PC-3 (cell line): ENCODE data around the gene C3orf85. TPM values are rescaled to one million over a fixed set of nuclear protein-coding genes. Genes with fewer than 3 reads are reported as not detected.
"Not testable (repeated sequence)": the region's sequence is repeated elsewhere in the genome, so short reads cannot be mapped to it uniquely, and the experiment has no call there.

Experiments used
- ATAC-seq: fragments of 200-7000 bp; cut with Tn5 transposase; 2 replicates; pipeline ENCODE4 v1.9.1; 2020; ENCODE audit warnings: mild to moderate bottlenecking, moderate library complexity
- BruUV-seq: library from RNA; stranded (reverse); fragments of 400-500 nt; replicated peaks from 2 replicates; lab custom pipeline; 2021; lab: Mats Ljungman, UMichigan
- CTCF ChIA-PET: fragments of 300-600 bp; sonication (Branson Sonifier 250); formaldehyde crosslinking; loops from one replicate; lab custom pipeline; 2022; ENCODE audit warnings: antibody characterized with exemption; lab: Charles Lee
- POLR2A ChIA-PET: fragments of 300-600 bp; sonication (Branson Sonifier 250); formaldehyde crosslinking; loops from one replicate; lab custom pipeline; 2022; ENCODE audit warnings: antibody characterized with exemption; ENCODE audit not compliant: unreplicated experiment; lab: Charles Lee
- DNase-seq: peaks from one replicate; pipeline ENCODE4 v3.0.0-alpha.2; 2015
- H2AFZ ChIP-seq: fragments of 300-600 bp; sonication (generic); 2 replicates; pipeline ENCODE4 v1.6.0; 2016; ENCODE audit warnings: antibody characterized with exemption, low read length
- H3F3A ChIP-seq: fragments of 300-600 bp; sonication (generic); one replicate; pipeline ENCODE4 v1.6.0; 2017; ENCODE audit warnings: antibody characterized with exemption, low read length, control low read depth, mild to moderate bottlenecking; ENCODE audit not compliant: unreplicated experiment
- H3K27ac ChIP-seq: fragments of 300-600 bp; sonication (generic); 2 replicates; pipeline ENCODE4 v1.5.1; 2016; ENCODE audit warnings: mild to moderate bottlenecking, low read length
- H3K27me3 ChIP-seq: fragments of 300-600 bp; sonication (generic); 2 replicates; pipeline ENCODE4 v1.6.1; 2016; ENCODE audit warnings: low read length, mixed read lengths
- H3K36me3 ChIP-seq: fragments of 300-600 bp; sonication (generic); 2 replicates; pipeline ENCODE4 v1.6.1; 2016; ENCODE audit warnings: low read depth, mixed run types, low read length, mixed read lengths
- H3K4me1 ChIP-seq: fragments of 300-600 bp; sonication (generic); 2 replicates; pipeline ENCODE4 v1.5.1; 2016; ENCODE audit warnings: low read length; ENCODE audit not compliant: insufficient read depth
- H3K4me2 ChIP-seq: fragments of 300-600 bp; sonication (generic); 2 replicates; pipeline ENCODE4 v1.6.0; 2016; ENCODE audit warnings: low read length
- H3K4me3 ChIP-seq: fragments of 300-600 bp; sonication (generic); 2 replicates; pipeline ENCODE4 v1.5.1; 2016; ENCODE audit warnings: mild to moderate bottlenecking, low read length, mixed read lengths
- H3K79me2 ChIP-seq: fragments of 300-600 bp; sonication (generic); 2 replicates; pipeline ENCODE4 v1.6.1; 2017; ENCODE audit warnings: low read length, mixed read lengths
- H3K9ac ChIP-seq: fragments of 300-600 bp; sonication (generic); 2 replicates; pipeline ENCODE4 v1.6.0; 2016; ENCODE audit warnings: mild to moderate bottlenecking, low read length
- H3K9me2 ChIP-seq: fragments of 300-600 bp; sonication (generic); replicated peaks from 2 replicates; pipeline ENCODE4 v1.6.1; 2016; ENCODE audit warnings: mixed run types, low read length, mixed read lengths
- H3K9me3 ChIP-seq: fragments of 300-600 bp; sonication (generic); 2 replicates; pipeline ENCODE4 v1.6.1; 2016; ENCODE audit warnings: low read length, mixed read lengths
- H4K20me1 ChIP-seq: fragments of 300-600 bp; sonication (generic); 2 replicates; pipeline ENCODE4 v1.6.1; 2016; ENCODE audit warnings: low read length, mixed read lengths
- CTCF ChIP-seq: fragments of 300-600 bp; sonication (generic); conservative IDR thresholded peaks from 2 replicates; pipeline ENCODE4 v1.5.1; 2017; ENCODE audit warnings: antibody characterized with exemption, low read depth, mild to moderate bottlenecking, low read length
- EZH2 ChIP-seq: fragments of 300-600 bp; sonication (generic); IDR thresholded peaks from one replicate; pipeline ENCODE4 v1.6.1; 2017; ENCODE audit warnings: antibody characterized with exemption, mild to moderate bottlenecking, low read length; ENCODE audit not compliant: unreplicated experiment
- EZH2phosphoT487 ChIP-seq: fragments of 300-600 bp; sonication (generic); IDR thresholded peaks from 2 replicates; pipeline ENCODE4 v1.6.1; 2018; ENCODE audit warnings: mild to moderate bottlenecking, antibody characterized with exemption, low read length, borderline replicate concordance
- intact Hi-C: fragments of 100-400 bp; cut with micrococcal nuclease; formaldehyde crosslinking; loops from 2 replicates; pipeline ENCODE4 v1.9.0; 2023
- total RNA-seq: library from RNA; depleted of rRNA; stranded (reverse); fragments of >200 nt; gene quantifications from 2 replicates; pipeline ENCODE4 v1.2.3, GENCODE V29; 2014

C3orf85 gene
- total RNA-seq, 1 experiment from 2014 or later: not detected

DNA sequence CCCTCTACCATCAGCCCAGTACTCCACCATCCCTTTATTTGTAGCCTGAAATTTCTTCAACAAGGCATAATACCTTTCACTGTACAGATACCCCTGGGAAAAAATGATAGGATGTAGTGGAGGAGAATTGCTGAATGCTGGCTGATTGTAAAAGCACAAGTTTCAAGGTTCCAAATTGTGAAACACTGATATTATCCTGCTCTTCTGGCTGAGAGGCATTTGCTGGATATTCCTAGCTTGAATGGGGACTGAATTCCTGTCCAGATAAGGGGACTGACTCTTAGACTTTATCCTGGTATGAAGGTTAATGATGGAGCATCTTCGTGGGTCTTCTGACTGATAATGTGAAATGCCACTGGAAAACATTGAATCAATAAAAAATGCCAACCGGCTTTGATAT lies 9.0 kb upstream of the C3orf85 start:
- Histone ChIP-seq H3K79me2 (no peaks in the 10 kb centered on the region), H2AFZ (no peak overlapping the region), H3F3A (no peaks in the 10 kb centered on the region), H3K4me2 (no peak overlapping the region), H3K36me3 (no peaks in the 10 kb centered on the region), H3K4me1 (0 out of 2 replicates have a peak, but pooled peaks cover 5% of the 10 kb centered on the region), H3K9me3 (no peaks in the 10 kb centered on the region), H3K4me3 (no peak overlapping the region), H3K27me3 (0 out of 2 replicates have a peak, but pooled peaks cover 5% of the 10 kb centered on the region), H3K9ac (no peak overlapping the region), H3K27ac (no peak overlapping the region), H4K20me1 (no peaks in the 10 kb centered on the region), H3K9me2 (no peaks in the 10 kb centered on the region)
- CTCF ChIA-PET: no interaction called here
- DNase-seq (no peak), ATAC-seq (no peak)
- no peak for TF ChIP-seq CTCF
- no peak for TF ChIP-seq EZH2phosphoT487
- no peak for TF ChIP-seq EZH2
- POLR2A ChIA-PET: no interaction called here
- intact Hi-C loops: no loop called here
- BruUV-seq: no TSS peak

- BruUV-seq: no TSS peak
- Histone ChIP-seq H3K27ac (no peak overlapping the region), H3K79me2 (no peaks in the 10 kb centered on the region), H3K9ac (no peak overlapping the region), H3F3A (no peaks in the 10 kb centered on the region), H3K27me3 (0 out of 2 replicates have a peak, but pooled peaks cover 5% of the 10 kb centered on the region), H3K4me1 (0 out of 2 replicates have a peak, but pooled peaks cover 9% of the 10 kb centered on the region), H3K9me2 (no peaks in the 10 kb centered on the region), H2AFZ (no peak overlapping the region), H3K4me3 (no peak overlapping the region), H3K9me3 (no peaks in the 10 kb centered on the region), H4K20me1 (no peaks in the 10 kb centered on the region), H3K4me2 (no peak overlapping the region), H3K36me3 (no peaks in the 10 kb centered on the region)
- CTCF ChIA-PET: no interaction called here
- no peak for DNase-seq
- POLR2A ChIA-PET: no interaction called here
- TF ChIP-seq CTCF: no peak
- no peak for TF ChIP-seq EZH2
- no peak for TF ChIP-seq EZH2phosphoT487
- intact Hi-C loops: no loop called here
- ATAC-seq: no peak
Observed at GRCh38 chr3:109131276-109131675, 5.2 kb upstream of the C3orf85 start.

- ATAC-seq (peak; percentile 20; the same call in 1 of the 2 replicates), DNase-seq (peak; percentile 69)
- Histone ChIP-seq H3F3A (no peaks in the 10 kb centered on the region), H3K9ac (no peak overlapping the region), H3K36me3 (no peaks in the 10 kb centered on the region), H3K4me1 (0 out of 2 replicates have a peak, but pooled peaks cover 9% of the 10 kb centered on the region), H3K4me3 (no peak overlapping the region), H4K20me1 (no peaks in the 10 kb centered on the region), H3K4me2 (peak overlapping the region; percentile 21; the same call in 1 of the 2 replicates), H3K79me2 (no peaks in the 10 kb centered on the region), H2AFZ (no peak overlapping the region), H3K27ac (peak overlapping the region; percentile 14; the same call in 1 of the 2 replicates), H3K9me3 (no peaks in the 10 kb centered on the region), H3K27me3 (no peaks in the 10 kb centered on the region), H3K9me2 (no peaks in the 10 kb centered on the region)
- intact Hi-C loops: no loop called here
- ChIA-PET POLR2A (interaction anchor here (0.7 kb wide), 1 partner anchor 1020 kb away, joined by 18 read pairs; no protein-coding TSS in a partner anchor), CTCF (no interaction called here)
- TF ChIP-seq EZH2phosphoT487 (no peak), EZH2 (no peak), CTCF (no peak)
- no TSS peak for BruUV-seq
Observed at GRCh38 chr3:109132801-109133473, 3.6 kb upstream of the C3orf85 start.

DNA sequence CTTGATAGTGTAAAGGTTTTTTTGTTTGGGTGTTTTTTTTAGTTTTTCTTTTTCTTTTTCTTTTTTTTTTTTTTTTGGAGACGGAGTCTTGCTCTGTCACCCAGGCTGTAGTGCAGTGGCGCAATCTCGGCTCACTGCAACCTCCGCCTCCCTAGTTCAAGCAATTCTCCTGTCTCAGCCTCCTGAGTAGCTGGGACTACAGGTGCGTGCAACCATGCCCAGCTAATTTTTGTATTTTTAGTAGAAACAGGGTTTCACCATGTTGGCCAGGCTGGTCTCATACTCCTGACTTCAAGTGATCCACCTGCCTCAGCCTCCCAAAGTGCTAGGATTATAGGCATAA lies 3.1 kb upstream of the C3orf85 start:
- H4K20me1 ChIP-seq, intact Hi-C loops, ATAC-seq, H2AFZ ChIP-seq, DNase-seq, BruUV-seq, H3F3A ChIP-seq, H3K79me2 ChIP-seq, H3K4me1 ChIP-seq, H3K4me3 ChIP-seq, CTCF ChIA-PET, H3K36me3 ChIP-seq, H3K27me3 ChIP-seq, H3K9me2 ChIP-seq, H3K9me3 ChIP-seq, H3K27ac ChIP-seq, H3K9ac ChIP-seq: not testable (repeated sequence)
- POLR2A ChIA-PET: interaction anchor here (0.7 kb wide), 1 partner anchor 1020 kb away, joined by 18 read pairs; no protein-coding TSS in a partner anchor
- H3K4me2 ChIP-seq: peak overlapping the region; percentile 21; the same call in 1 of the 2 replicates
